Measurements from ENCODE around the gene NOTO. TPM values are rescaled to one million over a fixed set of nuclear protein-coding genes. Genes with fewer than 3 reads are reported as not detected.

The NOTO gene
- total RNA-seq, 1 experiment from 2014 or later: 0.66 TPM

- Histone ChIP-seq H3K4me1 (ENCODE audit: insufficient read depth, low read length) (no peaks in the 10 kb centered on the region; the same call in 1 of the 2 replicates), H3K27me3 (ENCODE audit: insufficient read depth, low read length) (no peaks in the 10 kb centered on the region), H2BK5ac (ENCODE audit: insufficient read length, low read length) (no peak overlapping the region), H4K91ac (ENCODE audit: insufficient read length, low read depth, low read length) (no peak overlapping the region), H2BK12ac (ENCODE audit: insufficient read length, low read depth, low read length) (no peak overlapping the region), H3K14ac (ENCODE audit: insufficient read depth, low read length) (no peak overlapping the region; the same call in 1 of the 2 replicates), H3K56ac (ENCODE audit: insufficient read length, low read depth, low read length) (no peak overlapping the region), H2BK120ac (ENCODE audit: low read depth, low read length, poor library complexity, severe bottlenecking) (no peak overlapping the region), H3K9me3 (ENCODE audit: control insufficient read depth, low read depth, low read length) (no peaks in the 10 kb centered on the region), H2BK20ac (ENCODE audit: low read depth, low read length, poor library complexity, severe bottlenecking) (no peak overlapping the region), H3T11ph (ENCODE audit: low read length) (no peak overlapping the region), H3K27ac (ENCODE audit: insufficient read length, low read depth, low read length) (no peak overlapping the region), H3K23me2 (ENCODE audit: insufficient read length, low read depth, low read length, poor library complexity, severe bottlenecking) (peaks cover 2% of the 10 kb centered on the region), H2AFZ (ENCODE audit: low read length) (no peak overlapping the region), H3K79me1 (ENCODE audit: insufficient read depth, low read depth, low read length, poor library complexity, severe bottlenecking) (no peaks in the 10 kb centered on the region), H4K8ac (replicated peaks; ENCODE audit: insufficient read length, low read depth, low read length) (no peak overlapping the region), H3K4me2 (ENCODE audit: insufficient read depth, insufficient read length, low read length) (no peak overlapping the region), H4K5ac (ENCODE audit: insufficient read length, low read depth, low read length) (no peak overlapping the region), H2AK5ac (ENCODE audit: insufficient read length, low read length) (no peak overlapping the region), H3K9ac (ENCODE audit: extremely low read depth, insufficient read length, low read length) (no peak overlapping the region), H3K79me2 (ENCODE audit: insufficient read depth, low read length) (no peaks in the 10 kb centered on the region), H3K23ac (ENCODE audit: insufficient read length, low read depth, low read length) (no peak overlapping the region), H2BK15ac (ENCODE audit: low read depth, low read length) (no peak overlapping the region), H3K4ac (ENCODE audit: low read depth, low read length) (no peak overlapping the region), H4K20me1 (ENCODE audit: control insufficient read depth, insufficient read depth, insufficient read length) (no peaks in the 10 kb centered on the region), H3K18ac (ENCODE audit: insufficient read length, low read depth, low read length) (no peak overlapping the region)
- Mint-ChIP-seq H3K4me3 (no peak overlapping the region), H3K4me1 (peaks cover 3 to 4% of the 10 kb centered on the region in 2 experiments), H3K27me3 (ENCODE audit: low read depth) (no peaks in the 10 kb centered on the region; the same call in 1 of the 2 replicates), H3K27ac (no peak overlapping the region), H3K9me3 (no peaks in the 10 kb centered on the region), H3K36me3 (ENCODE audit: insufficient read depth in 1 of 3, low read depth in 3 of 3) (peaks cover 7 to 19% (median 15%) of the 10 kb centered on the region in 3 experiments; a peak in 6 of 7 replicates)
- DNase-seq: no peak
- no CpG with 5 or more reads among the region's 14 CpGs for WGBS (ENCODE audit: extremely low coverage, insufficient read length, low lambda C conversion rate)
- TF ChIP-seq CTCF (conservative IDR thresholded peaks at IDR 0.05): no peak
Observed at GRCh38 chr2:73228631-73229030, 26.3 kb downstream of the NOTO start.

Measured in H9 (cell line).